ENCODE results near the gene CSRNP2.
A peak's percentile ranks its signal among the peaks of the same experiment; 100 is the strongest.
"Not testable (repeated sequence)": the region's sequence is repeated elsewhere in the genome, so short reads cannot be mapped to it uniquely, and the experiment has no call there.

CSRNP2 gene

GRCh38 chr12:51083126-51083833, at the start of gene CSRNP2:
Gene CSRNP2 (minus strand): TSS chr12:51083596. CDS start chr12:51076561, 7,035 bp downstream.
- peak; percentile 96 for DNase-seq

DNA sequence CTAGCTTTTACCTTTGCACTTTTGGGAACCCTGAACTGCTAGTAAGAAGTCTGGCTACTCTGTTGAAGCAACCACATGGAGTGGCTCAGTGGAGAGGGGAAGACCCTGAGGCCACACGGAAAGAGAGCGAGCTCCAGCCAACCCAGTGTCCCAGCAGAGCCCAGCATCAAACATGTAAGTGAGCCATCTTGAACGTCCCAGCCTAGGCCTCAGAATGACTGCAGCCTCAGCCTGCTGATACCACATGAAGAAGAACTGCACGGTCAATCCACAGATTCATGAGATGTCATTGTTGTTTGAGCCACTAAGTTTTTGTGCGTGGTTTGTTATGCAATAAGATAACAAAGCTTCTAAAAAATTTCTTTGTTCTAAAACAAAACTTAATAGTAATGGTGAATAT, 49.3 kb upstream of the CSRNP2 start:
- DNase-seq, result no peak

GRCh38 chr12:51131745-51132521, 48.5 kb upstream of the CSRNP2 start:
- no peak for DNase-seq

DNA sequence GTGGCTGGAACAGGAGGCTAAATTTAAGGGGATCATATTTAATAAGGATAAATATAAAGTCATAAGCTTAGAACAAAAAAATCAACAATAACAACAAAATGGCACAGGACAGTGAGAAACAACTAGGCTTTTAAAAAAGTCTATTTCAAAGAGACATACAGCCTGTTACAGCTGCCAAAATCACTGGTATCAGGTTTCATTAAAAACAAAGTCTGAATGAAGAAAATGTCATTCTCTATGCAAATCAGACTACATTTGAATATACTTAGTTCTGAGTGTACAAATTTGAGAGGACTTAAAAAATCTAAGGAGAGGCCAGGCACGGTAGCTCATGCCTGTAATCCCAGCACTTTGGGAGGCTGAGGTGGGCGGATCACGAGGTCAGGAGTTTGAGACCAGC, 45.5 kb upstream of the CSRNP2 start:
- no peak for DNase-seq

GRCh38 chr12:51127050-51127729, 43.8 kb upstream of the CSRNP2 start:
- DNase-seq, result no peak

- DNase-seq, result no peak
Measured at GRCh38 chr12:51126297-51126696, 42.9 kb upstream of the CSRNP2 start.

DNA sequence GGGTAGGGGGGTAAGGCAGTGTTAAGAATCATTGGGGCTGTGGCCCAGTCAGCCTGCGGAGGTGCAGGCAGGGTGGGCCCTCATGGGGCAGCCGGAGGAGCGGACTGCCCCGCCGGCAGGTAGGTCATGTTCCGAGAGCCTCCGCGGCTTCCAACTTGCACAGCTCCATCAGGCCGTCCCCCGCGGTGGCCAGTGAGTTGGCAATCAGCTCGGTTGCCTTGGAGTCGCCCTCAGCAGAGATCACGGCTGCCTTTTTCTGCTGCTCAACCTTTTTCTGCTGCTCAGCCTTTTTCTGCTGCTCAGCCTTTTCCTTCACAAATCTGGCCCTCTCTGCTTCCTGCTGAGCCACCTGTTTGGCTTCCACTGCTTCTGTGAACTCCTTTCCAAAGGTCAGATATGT, 41.1 kb upstream of the CSRNP2 start:
- DNase-seq, result no peak

- no peak for DNase-seq
Measured at GRCh38 chr12:51122844-51123243, 39.4 kb upstream of the CSRNP2 start.

GRCh38 chr12:51118706-51119105, 35.3 kb upstream of the CSRNP2 start:
- DNase-seq, result no peak

- no peak for DNase-seq
Measured at GRCh38 chr12:51115533-51115932, 32.1 kb upstream of the CSRNP2 start.

- no peak for DNase-seq
Measured at GRCh38 chr12:51108136-51108535, 24.7 kb upstream of the CSRNP2 start.

- no peak for DNase-seq
Measured at GRCh38 chr12:51103977-51104376, 20.6 kb upstream of the CSRNP2 start.

DNA sequence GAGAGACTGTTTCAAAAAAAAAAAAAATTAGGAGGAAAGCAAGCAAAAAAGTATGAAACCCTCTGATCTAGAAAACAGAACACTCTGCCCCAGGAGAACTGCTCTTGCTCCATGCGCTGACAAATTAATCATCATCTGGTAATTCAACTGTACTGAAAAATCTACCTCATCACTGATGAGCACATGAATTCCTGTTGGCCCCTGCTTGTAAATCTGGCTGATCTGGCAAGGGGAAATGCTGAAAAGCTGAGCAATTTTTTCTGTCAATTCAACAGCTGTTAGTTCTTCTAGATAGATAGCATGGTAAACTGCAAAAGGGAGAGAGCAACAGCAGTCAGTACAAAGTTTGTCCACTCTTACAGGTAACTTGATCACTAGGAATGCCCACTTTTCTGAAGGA, 15.2 kb upstream of the CSRNP2 start:
- no peak for DNase-seq

GRCh38 chr12:51090705-51091229, 7.4 kb upstream of the CSRNP2 start:
- DNase-seq, result no peak

DNA sequence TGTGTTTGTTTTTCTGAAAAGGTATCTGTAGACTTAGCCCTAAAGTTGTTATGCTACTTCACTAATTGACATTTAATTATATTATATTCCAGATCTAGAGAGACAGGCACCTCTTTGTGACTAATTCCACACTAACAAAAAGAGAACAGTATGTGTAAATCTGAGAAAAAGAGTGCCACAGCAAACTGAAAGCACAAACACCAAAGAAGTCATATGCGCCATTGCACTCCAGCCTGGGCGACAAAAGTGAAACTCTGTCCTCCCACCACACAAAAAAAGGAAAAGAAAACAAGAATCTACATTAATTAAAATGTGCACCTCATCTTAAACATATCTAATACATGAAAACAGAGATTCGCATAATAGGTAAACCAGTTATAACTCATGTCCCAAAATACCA, 4.4 kb upstream of the CSRNP2 start:
- DNase-seq, result no peak

GRCh38 chr12:51086933-51087332, 3.5 kb upstream of the CSRNP2 start:
- DNase-seq, result no peak

DNA sequence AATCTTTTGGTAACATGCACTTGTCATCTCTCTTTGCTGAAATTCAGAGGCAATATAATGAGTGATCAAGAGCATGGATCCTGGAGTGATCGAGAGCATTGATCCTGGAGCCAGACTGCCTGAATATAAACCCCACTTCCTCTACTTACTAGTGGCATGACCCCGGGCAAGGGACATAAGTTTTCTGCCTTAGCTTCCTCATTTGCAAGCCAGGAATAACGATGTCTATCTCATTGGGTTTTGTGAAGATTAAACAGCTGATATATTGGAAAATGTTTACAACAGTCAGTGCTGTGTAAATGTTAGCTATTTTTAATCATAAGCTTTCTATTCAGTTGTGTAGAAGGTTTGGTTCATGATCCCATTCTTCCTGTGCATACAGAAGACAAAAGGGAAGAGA, 2.4 kb upstream of the CSRNP2 start:
- DNase-seq, result no peak

DNA sequence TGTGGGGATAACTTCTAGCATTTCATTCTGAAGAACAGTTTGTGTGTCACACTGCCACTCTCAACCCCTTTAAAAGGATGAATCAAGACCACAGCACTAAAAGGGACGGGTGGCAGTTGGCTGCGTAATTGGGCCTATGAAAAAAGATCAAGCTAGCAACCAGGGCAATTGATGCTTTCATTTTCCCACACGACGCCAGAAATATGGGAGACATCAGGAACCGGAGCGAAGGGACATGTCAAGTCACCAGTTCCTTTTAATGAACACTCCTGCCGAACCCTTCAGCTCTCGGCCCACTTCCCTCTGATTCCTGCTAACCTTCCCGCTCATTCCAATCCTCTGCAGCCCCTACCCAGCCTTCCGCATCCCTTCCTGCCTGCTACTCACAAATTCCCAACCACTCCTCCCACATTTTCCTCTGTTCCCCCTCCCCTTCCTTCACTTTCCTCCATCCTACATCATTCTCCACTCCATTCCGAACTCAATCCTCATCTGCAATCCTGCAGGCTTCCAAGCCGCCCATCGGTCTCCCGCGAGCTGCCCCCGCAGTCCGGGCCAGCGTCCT, 753 bp downstream of the CSRNP2 start:
- DNase-seq, result no peak

DNA sequence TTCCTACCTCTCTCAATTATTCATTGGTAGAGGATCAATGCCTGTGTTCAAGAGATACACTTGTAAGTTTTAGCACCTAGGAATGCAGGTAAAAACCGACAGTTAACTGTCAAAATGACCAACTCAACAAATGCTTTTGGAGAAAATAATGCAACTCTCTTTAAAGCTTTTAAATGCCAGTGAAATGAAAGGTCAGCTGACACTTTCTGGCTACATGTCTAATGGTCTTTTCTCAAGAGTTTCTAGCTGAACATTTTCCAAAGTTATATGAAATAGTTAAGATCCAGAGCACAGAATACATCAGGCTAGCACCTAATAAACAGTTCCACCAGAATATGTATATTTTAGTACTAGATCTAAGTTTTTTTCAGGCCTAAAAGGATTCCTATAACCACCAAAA, 2.0 kb downstream of the CSRNP2 start:
- no peak for DNase-seq

GRCh38 chr12:51080136-51080535, 3.3 kb downstream of the CSRNP2 start:
- DNase-seq, result no peak

- not testable (repeated sequence) for DNase-seq
Measured at GRCh38 chr12:51078866-51079265, 4.5 kb downstream of the CSRNP2 start.

- DNase-seq, result not testable (repeated sequence)
Measured at GRCh38 chr12:51078346-51078745, 5.0 kb downstream of the CSRNP2 start.

DNA sequence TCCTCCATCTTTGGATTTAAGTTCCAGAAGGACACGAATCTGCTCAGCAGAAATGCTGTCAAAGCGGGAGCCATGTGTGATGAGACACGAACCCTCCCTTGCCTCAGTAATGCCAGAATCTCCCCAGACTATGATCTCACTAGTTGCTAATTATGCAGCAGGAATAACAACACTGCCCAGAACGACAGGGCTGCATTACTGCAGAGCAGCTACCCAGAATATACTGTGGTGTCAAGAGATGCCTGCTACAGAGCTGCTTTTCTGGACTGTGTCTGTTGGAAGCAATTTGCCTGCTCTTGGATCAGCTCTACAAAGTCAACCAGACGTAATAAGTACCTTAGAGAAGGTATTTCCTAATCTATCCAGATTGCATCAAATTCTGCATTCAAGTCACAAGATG, 5.5 kb downstream of the CSRNP2 start:
- no peak for DNase-seq
